AG04449 (cell line): ENCODE data around the gene POLE3.
"Not testable (repeated sequence)": the region's sequence is repeated elsewhere in the genome, so short reads cannot be mapped to it uniquely, and the experiment has no call there.

Source experiments
- CTCF ChIA-PET: fragments of 350-600 bp; formaldehyde crosslinking; extraction: SDS; loops from one replicate; lab custom pipeline; 2021; ENCODE audit warnings: antibody characterized with exemption; lab: Yijun Ruan, JAX
- POLR2A ChIA-PET: fragments of 400-600, 350-600 bp; formaldehyde crosslinking; extraction: SDS; loops from one replicate; lab custom pipeline; 2020; ENCODE audit warnings: antibody characterized with exemption, inconsistent platforms; lab: Yijun Ruan, JAX
- DNase-seq: peaks from one replicate; pipeline ENCODE4 v3.0.0-alpha.2; 2010; ENCODE audit warnings: low read depth, low spot score
- H3K4me3 ChIP-seq: 2 replicates; pipeline ENCODE4 v1.5.1; 2011; ENCODE audit warnings: low read depth, mild to moderate bottlenecking, control low read depth, low read length
- TF ChIP-seq, protein P1 (sequence below): IDR thresholded peaks from one replicate; pipeline ENCODE4 v1.5.1; 2011; ENCODE audit warnings: mild to moderate bottlenecking, moderate library complexity, low read length, control low read depth, inconsistent platforms; ENCODE audit not compliant: insufficient read depth; ENCODE audit errors: missing control alignments

Gene POLE3

DNA sequence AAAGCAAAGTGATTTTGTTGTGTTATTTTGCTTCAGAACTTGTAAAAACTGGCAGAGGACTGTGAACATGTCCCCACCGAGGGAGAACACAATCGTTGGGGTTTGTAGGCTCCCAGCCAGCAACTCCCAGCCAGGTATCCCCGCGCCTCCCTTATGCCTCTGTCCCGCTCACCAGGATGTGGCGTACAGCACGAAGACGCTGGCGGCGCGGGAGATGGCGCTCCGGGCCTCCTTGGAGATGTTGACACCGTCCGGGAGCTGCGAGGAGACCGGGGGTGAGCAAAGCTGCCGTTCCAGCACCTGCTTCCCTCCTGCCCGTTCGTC lies 630 bp downstream of the POLE3 start:
- no peak for DNase-seq
- POLR2A ChIA-PET: interaction anchor here (0.6 to 2.0 kb wide), 10 partner anchors 9 to 259 kb away, joined by 3 to 18 read pairs (median 4); partner anchors contain the start of genes ALAD, CDC26, PRPF4 and SLC31A2
- TF ChIP-seq, protein P1, sequence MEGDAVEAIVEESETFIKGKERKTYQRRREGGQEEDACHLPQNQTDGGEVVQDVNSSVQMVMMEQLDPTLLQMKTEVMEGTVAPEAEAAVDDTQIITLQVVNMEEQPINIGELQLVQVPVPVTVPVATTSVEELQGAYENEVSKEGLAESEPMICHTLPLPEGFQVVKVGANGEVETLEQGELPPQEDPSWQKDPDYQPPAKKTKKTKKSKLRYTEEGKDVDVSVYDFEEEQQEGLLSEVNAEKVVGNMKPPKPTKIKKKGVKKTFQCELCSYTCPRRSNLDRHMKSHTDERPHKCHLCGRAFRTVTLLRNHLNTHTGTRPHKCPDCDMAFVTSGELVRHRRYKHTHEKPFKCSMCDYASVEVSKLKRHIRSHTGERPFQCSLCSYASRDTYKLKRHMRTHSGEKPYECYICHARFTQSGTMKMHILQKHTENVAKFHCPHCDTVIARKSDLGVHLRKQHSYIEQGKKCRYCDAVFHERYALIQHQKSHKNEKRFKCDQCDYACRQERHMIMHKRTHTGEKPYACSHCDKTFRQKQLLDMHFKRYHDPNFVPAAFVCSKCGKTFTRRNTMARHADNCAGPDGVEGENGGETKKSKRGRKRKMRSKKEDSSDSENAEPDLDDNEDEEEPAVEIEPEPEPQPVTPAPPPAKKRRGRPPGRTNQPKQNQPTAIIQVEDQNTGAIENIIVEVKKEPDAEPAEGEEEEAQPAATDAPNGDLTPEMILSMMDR: no peak
- H3K4me3 ChIP-seq: peak overlapping the region; percentile 88
- CTCF ChIA-PET: interaction anchor here (0.7 to 8.7 kb wide), 12 partner anchors 10 to 253 kb away, joined by 3 to 132 read pairs (median 8); partner anchors contain the start of genes ALAD, CDC26 and PRPF4

DNA sequence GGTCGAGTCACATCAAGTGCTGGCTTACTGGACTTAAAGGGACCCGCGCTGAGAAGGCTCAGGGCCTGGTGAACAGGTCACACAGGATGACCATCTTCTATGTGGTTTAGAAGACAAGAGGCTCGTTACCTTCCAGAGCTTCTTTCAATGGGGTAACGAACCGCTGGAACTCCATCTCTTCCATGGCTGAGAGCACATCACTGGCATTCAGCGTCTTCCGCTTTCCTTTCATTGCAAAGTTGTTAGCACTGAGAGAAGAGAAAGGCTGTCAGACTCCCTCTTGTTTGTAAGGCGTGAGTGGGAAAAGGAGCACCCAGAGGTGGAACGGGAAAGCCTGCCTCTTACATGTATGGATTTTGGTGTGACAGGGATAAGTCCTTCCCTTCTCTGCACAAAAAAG lies 994 bp downstream of the POLE3 start:
- H3K4me3 ChIP-seq: peak overlapping the region; percentile 88
- DNase-seq: no peak
- POLR2A ChIA-PET: interaction anchor here (0.6 to 2.0 kb wide), 8 partner anchors 8 to 248 kb away, joined by 3 to 18 read pairs (median 6); partner anchors contain the start of genes ALAD, CDC26 and PRPF4
- CTCF ChIA-PET: interaction anchor here (1.1 to 8.7 kb wide), 10 partner anchors 9 to 249 kb away, joined by 3 to 132 read pairs (median 8); partner anchors contain the start of genes ALAD, CDC26 and PRPF4
- TF ChIP-seq, protein P1: no peak

DNA sequence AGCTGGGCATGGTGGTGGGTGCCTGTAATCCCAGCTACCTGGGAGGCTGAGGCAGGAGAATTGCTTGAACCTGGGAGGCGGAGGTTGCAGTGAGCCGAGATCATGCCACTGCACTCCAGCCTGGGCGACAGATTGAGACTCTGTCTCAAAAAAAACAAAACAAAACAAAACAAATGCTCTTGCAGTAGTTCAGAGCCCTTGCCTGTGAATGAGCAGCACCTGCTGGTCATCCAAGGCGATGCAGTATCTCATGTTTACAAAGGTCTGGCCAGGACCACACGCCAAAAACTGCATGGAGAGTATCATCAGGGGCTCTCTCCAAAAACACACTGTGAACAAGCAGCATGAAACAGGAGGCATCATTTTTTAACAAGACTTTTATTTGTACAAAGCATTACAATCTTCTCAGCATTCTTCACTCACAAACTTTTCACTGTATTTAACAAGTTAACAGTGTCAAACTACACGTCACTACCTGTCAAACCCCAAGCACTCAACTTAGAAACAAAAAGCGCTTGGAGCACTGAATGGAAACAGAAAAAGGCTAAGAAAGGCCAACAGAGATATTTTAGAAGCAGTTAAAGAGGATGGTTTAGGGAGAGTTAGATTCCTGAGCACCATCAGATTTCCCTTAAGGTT lies 3.5 kb downstream of the POLE3 start:
- H3K4me3 ChIP-seq, DNase-seq, POLR2A ChIA-PET: not testable (repeated sequence)
- TF ChIP-seq, protein P1: peak; percentile 77
- CTCF ChIA-PET: interaction anchor here (0.7 to 9.4 kb wide), 14 partner anchors 7 to 267 kb away, joined by 3 to 135 read pairs (median 5); partner anchors contain the start of genes ALAD, CDC26 and PRPF4

DNA sequence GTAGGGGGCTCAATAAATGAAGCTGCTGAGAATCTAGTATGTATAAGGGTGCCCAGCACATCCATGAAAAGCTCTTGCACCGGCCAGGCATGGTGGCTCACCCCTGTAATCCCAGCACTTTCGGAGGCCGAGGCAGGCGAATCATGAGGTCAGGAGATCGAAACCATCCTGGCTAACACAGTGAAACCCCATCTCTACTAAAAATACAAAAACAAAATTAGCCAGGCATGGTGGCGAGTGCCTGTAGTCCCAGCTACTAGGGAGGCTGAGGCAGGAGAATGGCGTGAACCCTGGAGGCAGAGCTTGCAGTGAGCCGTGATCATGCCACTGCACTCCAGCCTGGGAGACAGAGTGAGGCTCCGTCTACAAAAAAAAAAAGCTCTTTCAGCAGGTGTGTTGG lies 4.1 kb downstream of the POLE3 start:
- DNase-seq, POLR2A ChIA-PET, H3K4me3 ChIP-seq: not testable (repeated sequence)
- CTCF ChIA-PET: interaction anchor here (0.7 to 9.4 kb wide), 13 partner anchors 9 to 268 kb away, joined by 3 to 135 read pairs (median 4); partner anchors contain the start of genes CDC26 and PRPF4

DNA sequence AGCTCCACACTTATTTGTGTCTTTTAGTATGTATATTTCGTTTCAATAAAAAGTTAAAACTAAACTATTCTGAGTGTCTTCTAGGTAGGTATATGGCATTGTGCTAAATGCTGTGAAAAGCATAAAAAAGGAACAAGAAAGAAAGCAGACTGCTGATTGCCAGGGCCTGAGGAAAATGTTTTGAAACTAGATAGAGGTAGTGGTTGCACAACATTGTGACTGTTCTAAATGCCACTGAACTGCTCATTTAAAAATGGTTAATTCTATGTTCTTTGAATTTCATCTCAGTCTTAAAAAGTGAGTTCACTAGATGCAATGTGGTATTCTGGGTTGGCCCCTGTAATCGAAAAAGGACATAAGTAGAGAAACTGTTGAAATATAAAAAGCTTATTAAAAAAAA lies 6.8 kb downstream of the POLE3 start:
- ChIA-PET CTCF (interaction anchor here (1.0 to 9.4 kb wide), 15 partner anchors 11 to 254 kb away, joined by 3 to 135 read pairs (median 4); partner anchors contain the start of genes BSPRY, CDC26 and PRPF4), POLR2A (no interaction called here)

DNA sequence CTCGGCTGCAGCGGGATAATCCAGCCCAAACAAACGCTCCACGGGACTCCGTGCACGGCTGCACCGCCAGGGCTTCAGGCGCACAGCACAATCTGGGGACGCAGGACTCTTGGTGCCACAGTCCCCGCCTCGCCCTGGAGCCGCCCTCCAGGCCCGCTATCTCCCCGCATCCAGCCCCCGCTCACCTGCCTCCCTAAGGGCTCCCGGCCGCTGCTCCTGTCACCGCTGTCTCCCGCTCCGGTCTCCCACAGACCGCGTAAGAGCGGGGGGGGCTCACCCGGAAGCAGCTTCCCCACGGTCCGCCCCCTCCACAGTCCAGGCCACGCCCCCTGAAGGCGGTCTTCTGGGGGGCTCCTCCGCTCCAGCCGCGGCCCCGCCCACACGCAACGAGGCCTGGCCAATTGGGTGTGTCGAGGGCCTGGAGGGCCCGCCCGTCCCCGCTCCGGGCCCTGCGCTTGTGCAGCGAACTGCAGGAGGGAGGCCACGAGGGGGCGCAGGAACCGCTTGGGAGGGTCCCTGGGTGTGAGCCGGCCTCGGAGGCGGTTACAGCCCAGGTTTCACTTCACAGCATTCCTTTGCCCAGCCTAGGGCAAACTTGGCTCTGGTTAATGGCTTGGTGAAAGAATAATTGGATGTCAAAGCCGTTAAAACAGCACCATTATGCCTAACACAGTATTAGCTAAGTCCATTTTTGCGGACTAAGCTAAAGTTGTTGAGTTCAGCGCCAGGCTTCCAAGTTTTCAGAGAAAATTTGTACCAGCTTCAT lies 9.3 kb downstream of the POLE3 start, which contains the start of gene ALAD:
Gene ALAD, minus strand, starts transcription at position 258 of the 766 bp plus-strand sequence. CDS start 7,725 bp downstream, outside the sequence.
- ChIA-PET CTCF (interaction anchor here (0.5 to 9.4 kb wide), 47 partner anchors 8 to 702 kb away, joined by 3 to 135 read pairs (median 4); partner anchors contain the start of genes BSPRY, C9orf43, CDC26 and POLE3), POLR2A (interaction anchor here (1.0 to 1.9 kb wide), 2 partner anchors 9 to 126 kb away, joined by 3 to 18 read pairs; partner anchors contain the start of genes C9orf43, CDC26 and POLE3)
- peak; percentile 80 for DNase-seq
- H3K4me3 ChIP-seq: peak within 1 kb of the TSS; percentile 92
- TF ChIP-seq, protein P1: peak; percentile 99

More for the DNA sequence above, 6.8 kb downstream of the POLE3 start:
- TF ChIP-seq, protein P1: no peak
- no peak overlapping the region for H3K4me3 ChIP-seq
- DNase-seq: no peak
